ENCODE data around the gene PRKN. TPM values are rescaled to one million over a fixed set of nuclear protein-coding genes. Genes with fewer than 3 reads are reported as not detected.

Gene PRKN
- total and polyA plus RNA-seq, 2 experiments from 2014 or later, result 11.7 to 28.1 TPM

DNA sequence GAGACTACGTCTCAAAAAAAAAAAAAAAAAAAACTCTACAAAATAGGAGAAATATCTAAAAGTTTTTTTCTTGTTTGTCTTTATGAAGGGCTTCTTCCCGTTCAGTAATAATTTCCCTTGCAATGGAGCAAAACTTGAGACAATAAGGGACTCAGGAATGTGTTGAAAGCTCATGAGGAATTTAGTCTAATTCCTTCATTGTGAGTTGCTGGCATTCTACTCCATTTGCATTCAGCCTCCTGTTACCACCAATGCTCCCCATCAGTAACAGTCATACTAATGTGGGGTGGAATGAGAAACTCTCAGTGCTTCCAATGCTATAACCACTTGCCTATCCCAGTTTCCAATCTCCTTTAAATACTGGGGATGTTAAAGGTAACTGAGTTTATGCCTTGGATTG is 877.0 kb downstream of the PRKN start:
- peaks cover 6% of the 10 kb centered on the region for H3K4me1 ChIP-seq (ENCODE audit: low read depth)
- no peak overlapping the region for H3K4me3 ChIP-seq
- TF ChIP-seq, protein P1, sequence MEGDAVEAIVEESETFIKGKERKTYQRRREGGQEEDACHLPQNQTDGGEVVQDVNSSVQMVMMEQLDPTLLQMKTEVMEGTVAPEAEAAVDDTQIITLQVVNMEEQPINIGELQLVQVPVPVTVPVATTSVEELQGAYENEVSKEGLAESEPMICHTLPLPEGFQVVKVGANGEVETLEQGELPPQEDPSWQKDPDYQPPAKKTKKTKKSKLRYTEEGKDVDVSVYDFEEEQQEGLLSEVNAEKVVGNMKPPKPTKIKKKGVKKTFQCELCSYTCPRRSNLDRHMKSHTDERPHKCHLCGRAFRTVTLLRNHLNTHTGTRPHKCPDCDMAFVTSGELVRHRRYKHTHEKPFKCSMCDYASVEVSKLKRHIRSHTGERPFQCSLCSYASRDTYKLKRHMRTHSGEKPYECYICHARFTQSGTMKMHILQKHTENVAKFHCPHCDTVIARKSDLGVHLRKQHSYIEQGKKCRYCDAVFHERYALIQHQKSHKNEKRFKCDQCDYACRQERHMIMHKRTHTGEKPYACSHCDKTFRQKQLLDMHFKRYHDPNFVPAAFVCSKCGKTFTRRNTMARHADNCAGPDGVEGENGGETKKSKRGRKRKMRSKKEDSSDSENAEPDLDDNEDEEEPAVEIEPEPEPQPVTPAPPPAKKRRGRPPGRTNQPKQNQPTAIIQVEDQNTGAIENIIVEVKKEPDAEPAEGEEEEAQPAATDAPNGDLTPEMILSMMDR (IDR thresholded peaks at IDR 0.05; ENCODE audit: low read depth, low read length), result no peak
- no peak for DNase-seq (ENCODE audit: low read depth in 1 of 2, low spot score in 1 of 2)
- H3K27ac ChIP-seq, result no peak overlapping the region
- no peaks in the 10 kb centered on the region for H3K36me3 ChIP-seq
- no peaks in the 10 kb centered on the region for H3K9me3 ChIP-seq (ENCODE audit: low read depth)
- H3K27me3 ChIP-seq, result no peaks in the 10 kb centered on the region

DNA sequence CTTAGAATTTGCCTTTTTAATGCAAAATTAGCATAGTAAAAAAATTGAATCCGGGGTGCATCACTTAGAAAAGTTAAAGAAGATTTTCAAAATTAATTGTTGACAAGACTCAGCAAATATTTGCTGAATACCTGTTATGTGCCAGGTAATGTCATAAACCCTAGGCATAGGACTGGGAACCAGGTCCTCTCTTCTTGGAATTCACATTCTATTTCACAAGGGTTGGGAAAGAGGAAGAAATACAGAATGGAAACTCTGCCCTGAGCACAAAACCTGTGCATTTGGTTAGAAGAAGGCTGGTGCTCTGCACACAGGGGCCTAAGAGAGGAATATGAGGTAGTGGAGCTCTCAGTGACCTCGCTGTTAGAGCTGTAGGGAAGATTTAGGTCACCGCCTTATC is 879.9 kb downstream of the PRKN start:
- no peak for DNase-seq (ENCODE audit: low read depth in 1 of 2, low spot score in 1 of 2)
- H3K4me1 ChIP-seq (ENCODE audit: low read depth), result peaks cover 6% of the 10 kb centered on the region
- no peak overlapping the region for H3K27ac ChIP-seq
- TF ChIP-seq, protein P1 (IDR thresholded peaks at IDR 0.05; ENCODE audit: low read depth, low read length), result no peak
- no peak overlapping the region for H3K4me3 ChIP-seq
- H3K9me3 ChIP-seq (ENCODE audit: low read depth), result no peaks in the 10 kb centered on the region
- H3K36me3 ChIP-seq, result no peaks in the 10 kb centered on the region
- H3K27me3 ChIP-seq, result no peaks in the 10 kb centered on the region

DNA sequence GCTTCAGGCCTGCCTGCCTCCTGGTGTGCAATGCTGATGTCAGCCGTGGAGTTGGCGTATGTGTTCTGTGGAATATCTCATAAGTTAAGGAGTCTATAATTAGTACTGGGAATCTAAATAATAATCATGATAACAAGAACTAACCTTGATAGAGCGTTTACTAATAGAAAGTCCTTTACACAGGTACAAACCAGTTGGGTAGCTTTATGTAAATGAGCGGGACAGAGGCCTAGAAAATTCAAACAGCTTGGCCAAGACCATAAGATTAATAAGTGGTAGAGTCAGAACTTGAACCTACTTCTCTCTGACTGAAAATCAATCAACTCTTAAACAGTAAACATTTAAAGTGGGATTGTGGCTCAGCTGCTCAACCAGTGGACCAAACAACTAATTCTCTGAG is 882.8 kb downstream of the PRKN start:
- H3K9me3 ChIP-seq (ENCODE audit: low read depth), result no peaks in the 10 kb centered on the region
- TF ChIP-seq, protein P1 (IDR thresholded peaks at IDR 0.05; ENCODE audit: low read depth, low read length), result no peak
- H3K4me1 ChIP-seq (ENCODE audit: low read depth), result peaks cover 7% of the 10 kb centered on the region
- H3K27me3 ChIP-seq, result no peaks in the 10 kb centered on the region
- no peak overlapping the region for H3K4me3 ChIP-seq
- no peaks in the 10 kb centered on the region for H3K36me3 ChIP-seq
- H3K27ac ChIP-seq, result no peak overlapping the region
- no peak for DNase-seq (ENCODE audit: low read depth in 1 of 2, low spot score in 1 of 2)

DNA sequence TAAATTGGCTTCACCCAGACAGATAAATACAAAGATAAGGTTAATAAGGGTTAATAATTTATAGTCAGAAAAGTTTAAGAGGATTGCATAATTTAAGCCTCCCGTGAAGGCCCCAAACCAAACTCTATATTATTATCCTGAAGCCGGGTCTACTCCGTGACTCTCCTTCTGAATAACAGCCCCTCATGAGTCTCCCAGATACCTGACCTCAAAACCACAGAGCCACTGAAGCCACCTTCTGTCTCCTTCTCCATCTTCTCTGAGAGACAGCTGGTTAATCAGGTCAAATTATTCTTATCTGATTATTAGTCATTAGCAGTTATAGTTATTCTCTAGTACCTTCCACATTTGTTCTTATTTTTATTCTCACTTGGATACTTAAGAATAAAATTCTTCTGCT is 884.5 kb downstream of the PRKN start:
- no peak overlapping the region for H3K27ac ChIP-seq
- no peak overlapping the region for H3K4me3 ChIP-seq
- TF ChIP-seq, protein P1 (IDR thresholded peaks at IDR 0.05; ENCODE audit: low read depth, low read length), result no peak
- no peaks in the 10 kb centered on the region for H3K36me3 ChIP-seq
- DNase-seq (ENCODE audit: low read depth in 1 of 2, low spot score in 1 of 2), result no peak
- peaks cover 21% of the 10 kb centered on the region for H3K4me1 ChIP-seq (ENCODE audit: low read depth)
- no peaks in the 10 kb centered on the region for H3K9me3 ChIP-seq (ENCODE audit: low read depth)
- no peaks in the 10 kb centered on the region for H3K27me3 ChIP-seq

DNA sequence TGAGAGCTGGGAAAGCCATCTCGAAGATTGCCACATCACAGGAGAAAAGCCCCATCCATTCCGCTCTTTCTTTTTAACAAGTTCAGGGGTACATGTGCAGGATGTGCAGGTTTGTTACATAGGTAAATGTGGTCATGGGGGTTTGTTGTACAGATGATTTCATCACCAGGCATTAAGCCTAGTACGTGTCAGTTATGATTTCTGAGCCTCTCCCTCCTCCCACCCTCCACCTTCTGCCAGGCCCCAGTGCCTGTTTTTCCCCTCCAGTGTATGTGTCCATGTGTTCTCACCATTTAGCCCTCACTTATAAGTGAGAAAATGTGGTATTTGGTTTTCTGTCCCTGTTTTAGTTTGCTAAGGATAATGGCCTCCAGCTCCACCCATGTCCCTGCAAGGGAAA is 887.2 kb downstream of the PRKN start:
- Histone ChIP-seq H3K27ac (no peak overlapping the region), H3K27me3 (no peaks in the 10 kb centered on the region), H3K9me3 (ENCODE audit: low read depth) (no peaks in the 10 kb centered on the region), H3K36me3 (no peaks in the 10 kb centered on the region), H3K4me3 (no peak overlapping the region), H3K4me1 (ENCODE audit: low read depth) (peaks cover 23% of the 10 kb centered on the region)
- no peak for DNase-seq (ENCODE audit: low read depth in 1 of 2, low spot score in 1 of 2)
- TF ChIP-seq, protein P1 (IDR thresholded peaks at IDR 0.05; ENCODE audit: low read depth, low read length), result no peak
